PC-3 (cell line): ENCODE measurements around the gene TEKTIP1.

Experiments
- EZH2 ChIP-seq: fragments of 300-600 bp; sonication (generic); IDR thresholded peaks from one replicate; pipeline ENCODE4 v1.6.1; 2017; ENCODE audit warnings: antibody characterized with exemption, mild to moderate bottlenecking, low read length; ENCODE audit not compliant: unreplicated experiment
- EZH2phosphoT487 ChIP-seq: fragments of 300-600 bp; sonication (generic); IDR thresholded peaks from 2 replicates; pipeline ENCODE4 v1.6.1; 2018; ENCODE audit warnings: mild to moderate bottlenecking, antibody characterized with exemption, low read length, borderline replicate concordance
- TF ChIP-seq, protein P1 (sequence below): fragments of 300-600 bp; sonication (generic); conservative IDR thresholded peaks from 2 replicates; pipeline ENCODE4 v1.5.1; 2017; ENCODE audit warnings: antibody characterized with exemption, low read depth, mild to moderate bottlenecking, low read length

DNA sequence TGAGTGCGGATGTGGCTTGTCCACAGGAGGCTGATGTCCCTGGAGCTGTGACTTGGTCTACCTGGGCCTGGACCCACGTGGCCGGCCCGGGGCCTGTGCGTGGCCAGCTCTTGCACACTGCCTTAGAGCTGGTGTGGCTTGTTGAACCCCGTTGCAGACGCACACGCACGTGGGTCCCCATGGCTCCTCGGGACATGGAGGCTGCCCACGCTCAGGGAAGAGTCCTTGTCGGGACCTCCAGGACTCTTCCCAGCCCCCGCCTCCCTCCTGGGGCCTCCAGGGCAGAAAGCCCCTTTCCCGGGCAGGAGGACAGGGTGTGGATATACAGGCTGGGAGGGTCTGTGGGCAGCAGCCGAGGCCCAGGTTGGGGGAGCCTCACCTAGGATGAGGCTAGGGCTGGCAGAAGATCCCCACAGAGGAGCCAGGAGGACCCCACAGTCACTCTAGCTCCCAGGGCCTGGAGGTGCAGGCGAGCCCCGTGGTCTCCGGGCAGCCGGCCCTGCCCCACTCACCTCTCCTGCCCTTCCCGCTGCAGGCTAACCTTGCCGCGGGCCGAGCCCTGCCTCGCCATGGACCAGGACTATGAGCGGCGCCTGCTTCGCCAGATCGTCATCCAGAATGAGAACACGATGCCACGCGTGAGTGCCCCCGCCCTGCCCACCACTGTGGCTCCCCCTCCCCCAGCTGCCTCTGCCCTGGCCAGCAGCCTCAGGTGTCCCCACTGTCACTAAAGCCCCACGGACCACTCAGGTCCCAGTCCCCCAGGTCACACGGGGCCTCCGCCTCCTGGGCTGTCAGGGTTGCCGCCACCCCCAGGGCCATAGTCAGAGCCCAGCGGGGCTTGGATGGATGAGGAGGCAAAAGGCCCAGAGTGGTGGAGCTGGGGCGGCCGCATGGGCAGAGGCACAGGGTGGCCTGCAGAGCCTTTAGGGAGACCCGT, 16.3 kb upstream of the TEKTIP1 start:
- TF ChIP-seq, protein P1, sequence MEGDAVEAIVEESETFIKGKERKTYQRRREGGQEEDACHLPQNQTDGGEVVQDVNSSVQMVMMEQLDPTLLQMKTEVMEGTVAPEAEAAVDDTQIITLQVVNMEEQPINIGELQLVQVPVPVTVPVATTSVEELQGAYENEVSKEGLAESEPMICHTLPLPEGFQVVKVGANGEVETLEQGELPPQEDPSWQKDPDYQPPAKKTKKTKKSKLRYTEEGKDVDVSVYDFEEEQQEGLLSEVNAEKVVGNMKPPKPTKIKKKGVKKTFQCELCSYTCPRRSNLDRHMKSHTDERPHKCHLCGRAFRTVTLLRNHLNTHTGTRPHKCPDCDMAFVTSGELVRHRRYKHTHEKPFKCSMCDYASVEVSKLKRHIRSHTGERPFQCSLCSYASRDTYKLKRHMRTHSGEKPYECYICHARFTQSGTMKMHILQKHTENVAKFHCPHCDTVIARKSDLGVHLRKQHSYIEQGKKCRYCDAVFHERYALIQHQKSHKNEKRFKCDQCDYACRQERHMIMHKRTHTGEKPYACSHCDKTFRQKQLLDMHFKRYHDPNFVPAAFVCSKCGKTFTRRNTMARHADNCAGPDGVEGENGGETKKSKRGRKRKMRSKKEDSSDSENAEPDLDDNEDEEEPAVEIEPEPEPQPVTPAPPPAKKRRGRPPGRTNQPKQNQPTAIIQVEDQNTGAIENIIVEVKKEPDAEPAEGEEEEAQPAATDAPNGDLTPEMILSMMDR, result no peak
- TF ChIP-seq EZH2 (no peak), EZH2phosphoT487 (no peak)
